ENCODE results near the gene EPB41L4B. TPM values are rescaled to one million over a fixed set of nuclear protein-coding genes. Genes with fewer than 3 reads are reported as not detected.

The EPB41L4B gene
- total and polyA plus RNA-seq, 2 of the 13 experiments (the other 11 are each of a cell fraction or from before 2014, with no cell fraction given): 17.6 to 22.1 TPM

- TF ChIP-seq SOX6 (IDR thresholded peaks at IDR 0.05): no peak
- peak; percentile 20; the same call in 1 of the 2 replicates for TF ChIP-seq SOX6 (CRISPR knock-in tag; IDR thresholded peaks at IDR 0.05)
- TF ChIP-seq KLF11 (CRISPR knock-in tag; IDR thresholded peaks at IDR 0.05): no peak
- peak; percentile 40; the same call in 1 of the 2 replicates for TF ChIP-seq NCOA2 (CRISPR knock-in tag; IDR thresholded peaks at IDR 0.05)
- no peak for TF ChIP-seq ZNF652 (CRISPR knock-in tag; IDR thresholded peaks at IDR 0.05; ENCODE audit: borderline replicate concordance, low read depth)
- no peak for TF ChIP-seq SIN3B (IDR thresholded peaks at IDR 0.05; ENCODE audit: low read length)
- TF ChIP-seq FOXA1 (IDR thresholded peaks at IDR 0.05): no peak
- TF ChIP-seq FOXA1 (CRISPR knock-in tag; IDR thresholded peaks at IDR 0.05): peak; percentile 16; the same call in 1 of the 2 replicates
- no peak for TF ChIP-seq ZNF451 (CRISPR knock-in tag; IDR thresholded peaks at IDR 0.05)
- 0 out of 2 replicates have a peak, but pooled peaks have one; percentile 18 for TF ChIP-seq AHDC1 (CRISPR knock-in tag; IDR thresholded peaks at IDR 0.05; ENCODE audit: borderline replicate concordance)
- no peak for TF ChIP-seq ZFP90 (CRISPR knock-in tag; IDR thresholded peaks at IDR 0.05; ENCODE audit: borderline replicate concordance)
- no peak for TF ChIP-seq PCBP1 (IDR thresholded peaks at IDR 0.05; ENCODE audit: borderline replicate concordance, low read depth, low read length)
- TF ChIP-seq KLF16 (CRISPR knock-in tag; IDR thresholded peaks at IDR 0.05): 0 out of 4 replicates have a peak, but pooled peaks of 1 of the 2 experiments have one; percentile 24
- no peak for TF ChIP-seq HNRNPH1 (optimal IDR thresholded peaks at IDR 0.05; ENCODE audit: low read depth, low read length)
- peak; percentile 95 for TF ChIP-seq CEBPB (IDR thresholded peaks at IDR 0.05; ENCODE audit: borderline replicate concordance, low read depth, low read length)
- TF ChIP-seq SOX5 (CRISPR knock-in tag; IDR thresholded peaks at IDR 0.05; ENCODE audit: borderline replicate concordance): 0 out of 2 replicates have a peak, but pooled peaks have one; percentile 21
- no peak for TF ChIP-seq ATF6 (CRISPR knock-in tag; conservative IDR thresholded peaks at IDR 0.05)
- TF ChIP-seq GATAD2A (CRISPR knock-in tag; IDR thresholded peaks at IDR 0.05): peak; percentile 82
- no peak for TF ChIP-seq ERF (CRISPR knock-in tag; IDR thresholded peaks at IDR 0.05)
- peak; percentile 91 for TF ChIP-seq CEBPG (CRISPR knock-in tag; IDR thresholded peaks at IDR 0.05)
- TF ChIP-seq ZKSCAN1 (IDR thresholded peaks at IDR 0.05; ENCODE audit: low read length): no peak
- TF ChIP-seq, protein P1, sequence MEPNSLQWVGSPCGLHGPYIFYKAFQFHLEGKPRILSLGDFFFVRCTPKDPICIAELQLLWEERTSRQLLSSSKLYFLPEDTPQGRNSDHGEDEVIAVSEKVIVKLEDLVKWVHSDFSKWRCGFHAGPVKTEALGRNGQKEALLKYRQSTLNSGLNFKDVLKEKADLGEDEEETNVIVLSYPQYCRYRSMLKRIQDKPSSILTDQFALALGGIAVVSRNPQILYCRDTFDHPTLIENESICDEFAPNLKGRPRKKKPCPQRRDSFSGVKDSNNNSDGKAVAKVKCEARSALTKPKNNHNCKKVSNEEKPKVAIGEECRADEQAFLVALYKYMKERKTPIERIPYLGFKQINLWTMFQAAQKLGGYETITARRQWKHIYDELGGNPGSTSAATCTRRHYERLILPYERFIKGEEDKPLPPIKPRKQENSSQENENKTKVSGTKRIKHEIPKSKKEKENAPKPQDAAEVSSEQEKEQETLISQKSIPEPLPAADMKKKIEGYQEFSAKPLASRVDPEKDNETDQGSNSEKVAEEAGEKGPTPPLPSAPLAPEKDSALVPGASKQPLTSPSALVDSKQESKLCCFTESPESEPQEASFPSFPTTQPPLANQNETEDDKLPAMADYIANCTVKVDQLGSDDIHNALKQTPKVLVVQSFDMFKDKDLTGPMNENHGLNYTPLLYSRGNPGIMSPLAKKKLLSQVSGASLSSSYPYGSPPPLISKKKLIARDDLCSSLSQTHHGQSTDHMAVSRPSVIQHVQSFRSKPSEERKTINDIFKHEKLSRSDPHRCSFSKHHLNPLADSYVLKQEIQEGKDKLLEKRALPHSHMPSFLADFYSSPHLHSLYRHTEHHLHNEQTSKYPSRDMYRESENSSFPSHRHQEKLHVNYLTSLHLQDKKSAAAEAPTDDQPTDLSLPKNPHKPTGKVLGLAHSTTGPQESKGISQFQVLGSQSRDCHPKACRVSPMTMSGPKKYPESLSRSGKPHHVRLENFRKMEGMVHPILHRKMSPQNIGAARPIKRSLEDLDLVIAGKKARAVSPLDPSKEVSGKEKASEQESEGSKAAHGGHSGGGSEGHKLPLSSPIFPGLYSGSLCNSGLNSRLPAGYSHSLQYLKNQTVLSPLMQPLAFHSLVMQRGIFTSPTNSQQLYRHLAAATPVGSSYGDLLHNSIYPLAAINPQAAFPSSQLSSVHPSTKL (CRISPR knock-in tag; IDR thresholded peaks at IDR 0.05): peak; percentile 66; the same call in 1 of the 2 replicates
Measured at GRCh38 chr9:109335929-109336328, 15.1 kb upstream of the EPB41L4B start (continued).

All from HepG2 (cell line).